ENCODE measurements around the gene GAMT.
A peak's percentile ranks its signal among the peaks of the same experiment; 100 is the strongest.

- TF ChIP-seq, protein P1, sequence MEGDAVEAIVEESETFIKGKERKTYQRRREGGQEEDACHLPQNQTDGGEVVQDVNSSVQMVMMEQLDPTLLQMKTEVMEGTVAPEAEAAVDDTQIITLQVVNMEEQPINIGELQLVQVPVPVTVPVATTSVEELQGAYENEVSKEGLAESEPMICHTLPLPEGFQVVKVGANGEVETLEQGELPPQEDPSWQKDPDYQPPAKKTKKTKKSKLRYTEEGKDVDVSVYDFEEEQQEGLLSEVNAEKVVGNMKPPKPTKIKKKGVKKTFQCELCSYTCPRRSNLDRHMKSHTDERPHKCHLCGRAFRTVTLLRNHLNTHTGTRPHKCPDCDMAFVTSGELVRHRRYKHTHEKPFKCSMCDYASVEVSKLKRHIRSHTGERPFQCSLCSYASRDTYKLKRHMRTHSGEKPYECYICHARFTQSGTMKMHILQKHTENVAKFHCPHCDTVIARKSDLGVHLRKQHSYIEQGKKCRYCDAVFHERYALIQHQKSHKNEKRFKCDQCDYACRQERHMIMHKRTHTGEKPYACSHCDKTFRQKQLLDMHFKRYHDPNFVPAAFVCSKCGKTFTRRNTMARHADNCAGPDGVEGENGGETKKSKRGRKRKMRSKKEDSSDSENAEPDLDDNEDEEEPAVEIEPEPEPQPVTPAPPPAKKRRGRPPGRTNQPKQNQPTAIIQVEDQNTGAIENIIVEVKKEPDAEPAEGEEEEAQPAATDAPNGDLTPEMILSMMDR (IDR thresholded peaks at IDR 0.05): peak; percentile 77
- TF ChIP-seq RORB (CRISPR knock-in tag; IDR thresholded peaks at IDR 0.05) (no peak), CBFB (CRISPR knock-in tag; IDR thresholded peaks at IDR 0.05; ENCODE audit: low read depth) (peak; percentile 92)
- TF ChIP-seq, protein P2, sequence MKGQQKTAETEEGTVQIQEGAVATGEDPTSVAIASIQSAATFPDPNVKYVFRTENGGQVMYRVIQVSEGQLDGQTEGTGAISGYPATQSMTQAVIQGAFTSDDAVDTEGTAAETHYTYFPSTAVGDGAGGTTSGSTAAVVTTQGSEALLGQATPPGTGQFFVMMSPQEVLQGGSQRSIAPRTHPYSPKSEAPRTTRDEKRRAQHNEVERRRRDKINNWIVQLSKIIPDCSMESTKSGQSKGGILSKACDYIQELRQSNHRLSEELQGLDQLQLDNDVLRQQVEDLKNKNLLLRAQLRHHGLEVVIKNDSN (CRISPR knock-in tag; IDR thresholded peaks at IDR 0.05): peak; percentile 78
Observed at GRCh38 chr19:1438035-1438932, 36.9 kb upstream of the GAMT start, which contains the start of gene RPS15.
